OCI-LY1 (cell line): ENCODE data around the gene ASPG.
"Not testable (repeated sequence)": the region's sequence is repeated elsewhere in the genome, so short reads cannot be mapped to it uniquely, and the experiment has no call there.

ENCODE experiments used
- EZH2 ChIP-seq: fragments of 200-600 bp; sonication (generic), shearing (Covaris generic); IDR thresholded peaks from 2 replicates; pipeline ENCODE4 v1.8.0; 2017; ENCODE audit warnings: borderline replicate concordance, mixed run types, mild to moderate bottlenecking, antibody characterized with exemption, low read length, moderate library complexity, mixed read lengths
- TF ChIP-seq, protein P1 (sequence below): fragments of 200-600 bp; sonication (generic), shearing (Covaris generic); IDR thresholded peaks from 2 replicates; pipeline ENCODE4 v1.5.1; 2017; ENCODE audit warnings: mild to moderate bottlenecking, antibody characterized with exemption, low read length, moderate library complexity, mixed read lengths

DNA sequence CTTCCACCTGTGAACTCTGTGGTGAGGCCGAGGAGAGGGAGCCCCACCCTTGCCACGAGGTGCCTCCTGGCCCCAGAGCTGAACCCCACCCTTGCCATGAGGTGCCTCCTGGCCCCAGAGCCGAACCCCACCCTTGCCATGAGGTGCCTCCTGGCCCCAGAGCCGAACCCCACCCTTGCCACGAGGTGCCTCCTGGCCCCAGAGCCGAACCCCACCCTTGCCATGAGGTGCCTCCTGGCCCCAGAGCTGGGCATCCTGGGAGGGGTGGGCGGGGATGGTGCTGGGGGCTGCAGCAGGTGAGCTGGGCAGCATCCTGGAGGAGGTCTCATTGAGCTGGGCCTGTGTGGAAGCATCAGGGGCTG is 67.9 kb downstream of the ASPG start:
- TF ChIP-seq, protein P1, sequence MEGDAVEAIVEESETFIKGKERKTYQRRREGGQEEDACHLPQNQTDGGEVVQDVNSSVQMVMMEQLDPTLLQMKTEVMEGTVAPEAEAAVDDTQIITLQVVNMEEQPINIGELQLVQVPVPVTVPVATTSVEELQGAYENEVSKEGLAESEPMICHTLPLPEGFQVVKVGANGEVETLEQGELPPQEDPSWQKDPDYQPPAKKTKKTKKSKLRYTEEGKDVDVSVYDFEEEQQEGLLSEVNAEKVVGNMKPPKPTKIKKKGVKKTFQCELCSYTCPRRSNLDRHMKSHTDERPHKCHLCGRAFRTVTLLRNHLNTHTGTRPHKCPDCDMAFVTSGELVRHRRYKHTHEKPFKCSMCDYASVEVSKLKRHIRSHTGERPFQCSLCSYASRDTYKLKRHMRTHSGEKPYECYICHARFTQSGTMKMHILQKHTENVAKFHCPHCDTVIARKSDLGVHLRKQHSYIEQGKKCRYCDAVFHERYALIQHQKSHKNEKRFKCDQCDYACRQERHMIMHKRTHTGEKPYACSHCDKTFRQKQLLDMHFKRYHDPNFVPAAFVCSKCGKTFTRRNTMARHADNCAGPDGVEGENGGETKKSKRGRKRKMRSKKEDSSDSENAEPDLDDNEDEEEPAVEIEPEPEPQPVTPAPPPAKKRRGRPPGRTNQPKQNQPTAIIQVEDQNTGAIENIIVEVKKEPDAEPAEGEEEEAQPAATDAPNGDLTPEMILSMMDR, result not testable (repeated sequence)
- TF ChIP-seq EZH2, result not testable (repeated sequence)
